ENCODE results near the gene IHH. TPM values are rescaled to one million over a fixed set of nuclear protein-coding genes. Genes with fewer than 3 reads are reported as not detected.
A peak's percentile ranks its signal among the peaks of the same experiment; 100 is the strongest.

The IHH gene
- total and polyA plus RNA-seq, 9 of the 15 experiments (the other 6 are each of a cell fraction or from before 2014, with no cell fraction given), result 0.07 TPM; not detected in 8

- no TSS peak for BruUV-seq (replicated peaks)
- intact Hi-C loops (cut with micrococcal nuclease), result no loop called here
- no peak overlapping the region for H3K9ac ChIP-seq (ENCODE audit: insufficient read depth in 1 of 2, low read depth in 2 of 2, low read length in 2 of 2)
- ATAC-seq (no peak), DNase-seq (ENCODE audit: extremely low read depth in 1 of 4, low spot score in 3 of 4) (no peak), FAIRE-seq (no peak)
- no peak for TF ChIP-seq ZNF75A (CRISPR knock-in tag; IDR thresholded peaks at IDR 0.05)
- TF ChIP-seq ZNF121 (CRISPR knock-in tag; conservative IDR thresholded peaks at IDR 0.05), result 0 out of 2 replicates have a peak, but pooled peaks have one; percentile 6
- no peaks in the 10 kb centered on the region for H3K36me3 ChIP-seq (ENCODE audit: control insufficient read depth, insufficient read depth, low read length)
- no peak overlapping the region for H3K4me2 ChIP-seq (ENCODE audit: insufficient read depth, low read length)
- WGBS (ENCODE audit: insufficient coverage, low coverage, missing lambda C conversion rate), result 4% methylated on average over 8 of the region's 11 CpGs
- in situ Hi-C loops (cut with MboI), result loop anchor here (10.0 kb wide), 1 partner anchor 134 kb away; no protein-coding TSS in a partner anchor
- no peak overlapping the region for H3K27ac ChIP-seq (ENCODE audit: extremely low read depth, low read depth, low read length)
- peaks cover 2% of the 10 kb centered on the region for H3K9me1 ChIP-seq (ENCODE audit: control insufficient read depth, insufficient read depth, low read length)
- no peak overlapping the region for H3K4me3 ChIP-seq
- no peaks in the 10 kb centered on the region for H3K9me3 ChIP-seq (replicated peaks; ENCODE audit: control insufficient read depth, insufficient read depth, low read depth, low read length)
- H3K79me2 ChIP-seq (ENCODE audit: control insufficient read depth, insufficient read depth, low read length), result no peaks in the 10 kb centered on the region
- H3K4me1 ChIP-seq (replicated peaks in 1 of 2; ENCODE audit: control insufficient read depth in 2 of 2, insufficient read depth in 2 of 2, low read length in 2 of 2), result no peaks in the 10 kb centered on the region
- ChIA-PET POLR2A (no interaction called here), CTCF (ENCODE audit: low intra/inter-chr PET ratio) (no interaction called here)
- no peak overlapping the region for H2AFZ ChIP-seq (ENCODE audit: low read depth, low read length)
- peaks cover 0 to 67% of the 10 kb centered on the region in 2 experiments; a peak in 4 of 5 replicates for H3K27me3 ChIP-seq (ENCODE audit: control insufficient read depth in 2 of 2, insufficient read depth in 2 of 2, low read length in 2 of 2)
- peaks cover 4% of the 10 kb centered on the region; the same call in 1 of the 2 replicates for H4K20me1 ChIP-seq (replicated peaks; ENCODE audit: control insufficient read depth, insufficient read depth, low read length)
These were observed 39.9 kb downstream of the IHH start for GRCh38 chr2:219020604-219021365.

DNA sequence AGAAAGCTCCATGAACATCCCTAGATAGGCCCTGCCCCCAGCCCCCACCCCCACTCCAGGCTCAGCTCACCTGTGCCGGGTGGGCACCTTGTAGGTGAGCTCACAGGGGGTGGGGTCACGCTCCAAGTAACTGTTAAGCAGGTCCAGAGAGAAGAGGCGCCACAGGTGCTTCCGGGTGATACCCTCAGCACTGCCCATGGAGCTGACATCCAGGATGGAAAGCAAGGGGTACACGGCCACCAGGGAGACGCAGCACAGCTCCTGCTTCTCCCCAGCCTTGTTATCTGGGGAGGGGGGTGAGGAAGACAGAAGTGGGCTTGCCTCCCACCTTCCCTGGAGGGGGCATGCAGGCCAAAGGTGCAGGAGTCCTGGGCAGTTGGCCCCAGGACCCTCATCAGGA is 41.3 kb downstream of the IHH start:
- in situ Hi-C loops (cut with MboI), result no loop called here
- Histone ChIP-seq H4K20me1 (replicated peaks; ENCODE audit: control insufficient read depth, insufficient read depth, low read length) (peaks cover 4% of the 10 kb centered on the region; the same call in 1 of the 2 replicates), H3K79me2 (ENCODE audit: control insufficient read depth, insufficient read depth, low read length) (no peaks in the 10 kb centered on the region), H3K9ac (ENCODE audit: insufficient read depth in 1 of 2, low read depth in 2 of 2, low read length in 2 of 2) (no peak overlapping the region), H2AFZ (ENCODE audit: low read depth, low read length) (no peak overlapping the region), H3K27ac (ENCODE audit: extremely low read depth, low read depth, low read length) (no peak overlapping the region), H3K9me1 (ENCODE audit: control insufficient read depth, insufficient read depth, low read length) (peaks cover 2% of the 10 kb centered on the region), H3K36me3 (ENCODE audit: control insufficient read depth, insufficient read depth, low read length) (no peaks in the 10 kb centered on the region), H3K4me1 (replicated peaks in 1 of 2; ENCODE audit: control insufficient read depth in 2 of 2, insufficient read depth in 2 of 2, low read length in 2 of 2) (no peaks in the 10 kb centered on the region), H3K4me3 (no peak overlapping the region), H3K9me3 (replicated peaks; ENCODE audit: control insufficient read depth, insufficient read depth, low read depth, low read length) (no peaks in the 10 kb centered on the region), H3K27me3 (ENCODE audit: control insufficient read depth in 2 of 2, insufficient read depth in 2 of 2, low read length in 2 of 2) (peaks cover 0 to 71% of the 10 kb centered on the region in 2 experiments; a peak in 4 of 5 replicates), H3K4me2 (ENCODE audit: insufficient read depth, low read length) (no peak overlapping the region)
- BruUV-seq (replicated peaks), result no TSS peak
- ChIA-PET CTCF (ENCODE audit: low intra/inter-chr PET ratio) (no interaction called here), POLR2A (interaction anchor here (1.5 kb wide), 1 partner anchor 22 kb away, joined by 4 read pairs; no protein-coding TSS in a partner anchor)
- TF ChIP-seq ZNF232 (CRISPR knock-in tag; IDR thresholded peaks at IDR 0.05) (no peak), ZNF444 (CRISPR knock-in tag; IDR thresholded peaks at IDR 0.05) (no peak), FOXM1 (IDR thresholded peaks at IDR 0.05; ENCODE audit: low read depth) (no peak), FOXM1 (CRISPR knock-in tag; IDR thresholded peaks at IDR 0.05; ENCODE audit: low read depth) (no peak), ESRRA (IDR thresholded peaks at IDR 0.05; ENCODE audit: borderline replicate concordance, low read depth) (no peak), SMARCB1 (IDR thresholded peaks at IDR 0.05; ENCODE audit: insufficient read length, low read depth) (no peak), WHSC1 (IDR thresholded peaks at IDR 0.05; ENCODE audit: low read length) (no peak), KLF16 (IDR thresholded peaks at IDR 0.05) (no peak), ATF1 (CRISPR knock-in tag; IDR thresholded peaks at IDR 0.05) (no peak), ATF1 (tag; IDR thresholded peaks at IDR 0.05) (no peak), POLR2AphosphoS5 (IDR thresholded peaks at IDR 0.05; ENCODE audit: control insufficient read depth, insufficient read depth, low read depth, low read length) (no peak), SMAD1 (IDR thresholded peaks at IDR 0.05; ENCODE audit: low read depth, low read length, partially characterized antibody) (no peak)
- TF ChIP-seq, protein P1, sequence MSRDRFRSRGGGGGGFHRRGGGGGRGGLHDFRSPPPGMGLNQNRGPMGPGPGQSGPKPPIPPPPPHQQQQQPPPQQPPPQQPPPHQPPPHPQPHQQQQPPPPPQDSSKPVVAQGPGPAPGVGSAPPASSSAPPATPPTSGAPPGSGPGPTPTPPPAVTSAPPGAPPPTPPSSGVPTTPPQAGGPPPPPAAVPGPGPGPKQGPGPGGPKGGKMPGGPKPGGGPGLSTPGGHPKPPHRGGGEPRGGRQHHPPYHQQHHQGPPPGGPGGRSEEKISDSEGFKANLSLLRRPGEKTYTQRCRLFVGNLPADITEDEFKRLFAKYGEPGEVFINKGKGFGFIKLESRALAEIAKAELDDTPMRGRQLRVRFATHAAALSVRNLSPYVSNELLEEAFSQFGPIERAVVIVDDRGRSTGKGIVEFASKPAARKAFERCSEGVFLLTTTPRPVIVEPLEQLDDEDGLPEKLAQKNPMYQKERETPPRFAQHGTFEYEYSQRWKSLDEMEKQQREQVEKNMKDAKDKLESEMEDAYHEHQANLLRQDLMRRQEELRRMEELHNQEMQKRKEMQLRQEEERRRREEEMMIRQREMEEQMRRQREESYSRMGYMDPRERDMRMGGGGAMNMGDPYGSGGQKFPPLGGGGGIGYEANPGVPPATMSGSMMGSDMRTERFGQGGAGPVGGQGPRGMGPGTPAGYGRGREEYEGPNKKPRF (IDR thresholded peaks at IDR 0.05; ENCODE audit: low read depth, low read length), result no peak
- FAIRE-seq (no peak), DNase-seq (ENCODE audit: extremely low read depth in 1 of 4, low spot score in 3 of 4) (no peak), ATAC-seq (no peak)
- intact Hi-C loops (cut with micrococcal nuclease), result no loop called here
- WGBS (ENCODE audit: insufficient coverage, low coverage, missing lambda C conversion rate), result 0% methylated on average over 4 of the region's 6 CpGs
